Measurements from ENCODE around the gene DRGX.

DRGX gene

DNA sequence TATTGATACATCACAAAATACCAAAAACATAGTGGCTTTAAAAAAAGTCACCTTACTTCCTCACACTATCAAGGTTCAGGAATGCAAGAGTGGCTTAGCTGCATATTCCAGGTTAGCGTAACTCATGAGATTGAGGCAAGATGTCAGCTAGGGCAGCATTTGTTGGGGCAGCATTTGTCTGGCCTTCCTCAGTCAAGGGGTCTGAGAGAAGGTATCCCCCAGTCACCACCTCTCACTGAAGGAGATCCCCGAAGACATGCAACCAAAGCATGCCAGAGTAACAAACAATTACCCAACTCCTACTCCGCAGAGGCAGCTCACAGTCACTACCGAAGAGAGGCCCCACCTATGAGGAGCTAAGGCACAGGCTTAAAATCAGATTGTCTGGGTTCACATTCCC is 48.5 kb downstream of the DRGX start:
- Mint-ChIP-seq H3K9me3 (peaks cover 14% of the 10 kb centered on the region), H3K36me3 (ENCODE audit: low read depth) (peaks cover 6% of the 10 kb centered on the region), H3K4me1 (ENCODE audit: low read depth) (peaks cover 18% of the 10 kb centered on the region), H3K27me3 (peaks cover 22% of the 10 kb centered on the region), H3K27ac (no peak overlapping the region), H3K4me3 (no peak overlapping the region)
- intact Hi-C loops (cut with micrococcal nuclease) = no loop called here

- H3K4me1 Mint-ChIP-seq (ENCODE audit: low read depth) = no peaks in the 10 kb centered on the region
- H3K27ac Mint-ChIP-seq = no peak overlapping the region
- H3K4me3 Mint-ChIP-seq = no peak overlapping the region
- peaks cover 19% of the 10 kb centered on the region for H3K27me3 Mint-ChIP-seq
- H3K9me3 Mint-ChIP-seq = peaks cover 6% of the 10 kb centered on the region
- intact Hi-C loops (cut with micrococcal nuclease) = no loop called here
- H3K36me3 Mint-ChIP-seq (ENCODE audit: low read depth) = peaks cover 2% of the 10 kb centered on the region
Measured at GRCh38 chr10:49344840-49345239, 51.0 kb downstream of the DRGX start.

DNA sequence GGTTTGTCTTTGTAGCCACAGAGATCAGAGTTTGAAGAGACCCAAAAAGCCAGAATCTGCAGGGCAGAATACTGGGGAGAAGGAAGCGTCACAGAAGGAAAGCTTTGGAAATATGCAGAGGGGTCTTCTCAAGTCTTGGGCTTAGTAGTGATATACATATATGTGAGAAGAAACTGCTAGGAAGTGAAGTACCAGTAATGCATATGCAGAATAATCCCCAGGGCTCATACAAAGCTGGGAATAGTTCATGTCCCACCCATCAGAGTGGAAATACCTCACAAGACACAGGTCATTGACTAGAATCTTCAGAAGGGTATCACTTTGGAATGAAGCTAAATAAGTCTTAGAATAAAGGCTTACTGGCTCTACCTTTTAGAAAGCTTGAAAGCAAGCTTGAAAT is 57.3 kb downstream of the DRGX start:
- peaks cover 14% of the 10 kb centered on the region for H3K4me1 Mint-ChIP-seq (ENCODE audit: low read depth)
- no peaks in the 10 kb centered on the region for H3K36me3 Mint-ChIP-seq (ENCODE audit: low read depth)
- intact Hi-C loops (cut with micrococcal nuclease) = no loop called here
- no peak overlapping the region for H3K4me3 Mint-ChIP-seq
- peaks cover 15% of the 10 kb centered on the region for H3K27me3 Mint-ChIP-seq
- H3K9me3 Mint-ChIP-seq = peaks cover 16% of the 10 kb centered on the region
- H3K27ac Mint-ChIP-seq = no peak overlapping the region

- H3K27ac Mint-ChIP-seq = peak overlapping the region; percentile 11
- intact Hi-C loops (cut with micrococcal nuclease) = no loop called here
Measured at GRCh38 chr10:49335364-49335972, 60.4 kb downstream of the DRGX start.

GRCh38 chr10:49334964-49335363 is 60.9 kb downstream of the DRGX start:
- Mint-ChIP-seq H3K36me3 (ENCODE audit: low read depth) (no peaks in the 10 kb centered on the region), H3K27me3 (peaks cover 42% of the 10 kb centered on the region), H3K4me3 (no peak overlapping the region), H3K27ac (peak overlapping the region; percentile 11), H3K9me3 (peaks cover 16% of the 10 kb centered on the region), H3K4me1 (ENCODE audit: low read depth) (peaks cover 16% of the 10 kb centered on the region)
- intact Hi-C loops (cut with micrococcal nuclease) = no loop called here

More at GRCh38 chr10:49335364-49335972, 60.4 kb downstream of the DRGX start:
- H3K9me3 Mint-ChIP-seq = peaks cover 16% of the 10 kb centered on the region
- H3K4me3 Mint-ChIP-seq = no peak overlapping the region
- H3K4me1 Mint-ChIP-seq (ENCODE audit: low read depth) = peaks cover 14% of the 10 kb centered on the region
- H3K36me3 Mint-ChIP-seq (ENCODE audit: low read depth) = no peaks in the 10 kb centered on the region
- H3K27me3 Mint-ChIP-seq = peaks cover 37% of the 10 kb centered on the region

- Mint-ChIP-seq H3K4me3 (no peak overlapping the region), H3K36me3 (ENCODE audit: low read depth) (no peaks in the 10 kb centered on the region), H3K27me3 (peaks cover 43% of the 10 kb centered on the region), H3K27ac (no peak overlapping the region), H3K4me1 (ENCODE audit: low read depth) (peaks cover 31% of the 10 kb centered on the region), H3K9me3 (peaks cover 16% of the 10 kb centered on the region)
- intact Hi-C loops (cut with micrococcal nuclease) = no loop called here
Measured at GRCh38 chr10:49333192-49333591, 62.7 kb downstream of the DRGX start.

DNA sequence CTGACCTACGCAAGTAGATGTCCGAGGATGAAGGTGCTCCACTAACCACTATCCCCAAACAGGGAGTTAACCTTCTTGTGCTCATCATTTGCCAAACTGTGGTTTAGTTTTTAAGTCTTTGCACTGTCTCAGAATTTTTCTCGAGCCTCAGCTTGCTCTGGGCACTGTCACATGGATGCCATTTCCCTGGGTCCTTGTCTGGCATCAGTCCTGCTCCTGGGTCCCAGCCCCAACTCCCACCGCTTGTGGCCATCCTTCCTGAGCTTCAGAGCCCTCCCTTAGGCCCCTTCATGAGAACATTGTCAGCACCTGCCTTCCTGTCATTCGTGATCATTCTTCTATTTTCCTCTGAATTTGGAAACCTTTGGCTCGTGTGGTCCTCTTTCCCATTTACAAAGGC is 63.1 kb downstream of the DRGX start:
- Mint-ChIP-seq H3K4me1 (ENCODE audit: low read depth) (peaks cover 33% of the 10 kb centered on the region), H3K9me3 (peaks cover 16% of the 10 kb centered on the region), H3K27me3 (peaks cover 46% of the 10 kb centered on the region), H3K27ac (no peak overlapping the region), H3K36me3 (ENCODE audit: low read depth) (no peaks in the 10 kb centered on the region), H3K4me3 (no peak overlapping the region)
- intact Hi-C loops (cut with micrococcal nuclease) = no loop called here

DNA sequence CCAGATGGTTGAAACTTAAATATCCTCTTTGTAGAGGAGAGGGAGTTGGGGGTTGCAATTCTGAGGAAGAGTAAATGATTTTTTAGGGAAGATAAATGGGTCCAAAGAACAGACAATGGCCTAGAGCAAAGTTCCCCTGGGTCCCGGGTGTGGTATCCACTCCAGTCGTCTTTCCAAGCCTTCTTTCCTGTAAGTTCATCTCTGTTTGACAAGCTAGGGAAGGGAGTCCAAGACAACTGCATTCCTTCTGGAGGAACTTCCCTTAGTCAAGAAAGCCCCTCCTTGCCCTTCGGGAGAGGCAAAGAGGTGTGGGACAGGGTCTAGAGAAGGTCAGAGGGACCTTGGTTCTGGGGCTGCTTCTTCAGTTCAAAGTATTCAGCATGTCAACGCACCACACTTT is 63.6 kb downstream of the DRGX start:
- H3K4me1 Mint-ChIP-seq (ENCODE audit: low read depth) = peaks cover 38% of the 10 kb centered on the region
- intact Hi-C loops (cut with micrococcal nuclease) = no loop called here
- peaks cover 50% of the 10 kb centered on the region for H3K27me3 Mint-ChIP-seq
- no peak overlapping the region for H3K27ac Mint-ChIP-seq
- H3K9me3 Mint-ChIP-seq = peaks cover 16% of the 10 kb centered on the region
- no peak overlapping the region for H3K4me3 Mint-ChIP-seq
- H3K36me3 Mint-ChIP-seq (ENCODE audit: low read depth) = no peaks in the 10 kb centered on the region

GRCh38 chr10:49331431-49331830 is 64.5 kb downstream of the DRGX start:
- Mint-ChIP-seq H3K27me3 (peaks cover 57% of the 10 kb centered on the region), H3K9me3 (peaks cover 16% of the 10 kb centered on the region), H3K36me3 (ENCODE audit: low read depth) (no peaks in the 10 kb centered on the region), H3K4me1 (ENCODE audit: low read depth) (peaks cover 44% of the 10 kb centered on the region), H3K4me3 (no peak overlapping the region), H3K27ac (no peak overlapping the region)
- intact Hi-C loops (cut with micrococcal nuclease) = no loop called here

DNA sequence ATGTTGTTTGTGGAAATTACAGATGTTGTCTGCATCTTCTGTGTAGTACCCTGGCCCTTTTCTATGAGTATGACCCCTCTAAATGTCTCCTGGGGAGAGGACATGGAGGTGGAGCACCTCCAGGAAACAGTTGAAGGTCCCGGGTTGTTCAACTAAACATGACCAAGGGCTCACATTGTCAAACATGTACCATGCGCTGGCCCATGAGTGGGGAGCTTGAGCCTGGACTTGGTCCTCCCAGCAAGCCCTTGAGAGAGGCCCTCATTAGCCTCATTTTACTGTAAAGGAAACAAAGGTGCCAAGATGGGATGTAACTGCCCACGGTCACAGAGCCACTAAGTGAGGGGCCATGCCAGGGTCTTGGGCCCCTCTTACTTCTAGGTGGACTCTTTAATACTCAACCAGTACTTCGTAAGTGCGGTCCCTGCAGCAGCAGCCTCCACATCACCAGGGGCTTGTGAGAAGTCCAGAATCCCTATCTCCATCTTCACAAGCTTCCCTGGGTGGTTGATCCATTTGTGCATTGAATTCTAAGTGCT is 65.7 kb downstream of the DRGX start:
- peak overlapping the region; percentile 33 for H3K27ac Mint-ChIP-seq
- H3K4me3 Mint-ChIP-seq = no peak overlapping the region
- H3K27me3 Mint-ChIP-seq = peaks cover 65% of the 10 kb centered on the region
- peaks cover 6% of the 10 kb centered on the region for H3K9me3 Mint-ChIP-seq
- H3K4me1 Mint-ChIP-seq (ENCODE audit: low read depth) = peaks cover 37% of the 10 kb centered on the region
- H3K36me3 Mint-ChIP-seq (ENCODE audit: low read depth) = no peaks in the 10 kb centered on the region
- intact Hi-C loops (cut with micrococcal nuclease) = no loop called here

GRCh38 chr10:49329146-49329505 is 66.8 kb downstream of the DRGX start:
- intact Hi-C loops (cut with micrococcal nuclease) = no loop called here
- peaks cover 75% of the 10 kb centered on the region for H3K27me3 Mint-ChIP-seq
- H3K4me3 Mint-ChIP-seq = no peak overlapping the region
- no peaks in the 10 kb centered on the region for H3K36me3 Mint-ChIP-seq (ENCODE audit: low read depth)
- peak overlapping the region; percentile 58 for H3K27ac Mint-ChIP-seq
- peaks cover 40% of the 10 kb centered on the region for H3K4me1 Mint-ChIP-seq (ENCODE audit: low read depth)
- H3K9me3 Mint-ChIP-seq = no peaks in the 10 kb centered on the region

- Mint-ChIP-seq H3K9me3 (no peaks in the 10 kb centered on the region), H3K36me3 (ENCODE audit: low read depth) (no peaks in the 10 kb centered on the region), H3K27ac (peak overlapping the region; percentile 58), H3K4me3 (no peak overlapping the region), H3K4me1 (ENCODE audit: low read depth) (peaks cover 44% of the 10 kb centered on the region), H3K27me3 (peaks cover 75% of the 10 kb centered on the region)
- intact Hi-C loops (cut with micrococcal nuclease) = no loop called here
Measured at GRCh38 chr10:49328401-49329145, 67.3 kb downstream of the DRGX start.

DNA sequence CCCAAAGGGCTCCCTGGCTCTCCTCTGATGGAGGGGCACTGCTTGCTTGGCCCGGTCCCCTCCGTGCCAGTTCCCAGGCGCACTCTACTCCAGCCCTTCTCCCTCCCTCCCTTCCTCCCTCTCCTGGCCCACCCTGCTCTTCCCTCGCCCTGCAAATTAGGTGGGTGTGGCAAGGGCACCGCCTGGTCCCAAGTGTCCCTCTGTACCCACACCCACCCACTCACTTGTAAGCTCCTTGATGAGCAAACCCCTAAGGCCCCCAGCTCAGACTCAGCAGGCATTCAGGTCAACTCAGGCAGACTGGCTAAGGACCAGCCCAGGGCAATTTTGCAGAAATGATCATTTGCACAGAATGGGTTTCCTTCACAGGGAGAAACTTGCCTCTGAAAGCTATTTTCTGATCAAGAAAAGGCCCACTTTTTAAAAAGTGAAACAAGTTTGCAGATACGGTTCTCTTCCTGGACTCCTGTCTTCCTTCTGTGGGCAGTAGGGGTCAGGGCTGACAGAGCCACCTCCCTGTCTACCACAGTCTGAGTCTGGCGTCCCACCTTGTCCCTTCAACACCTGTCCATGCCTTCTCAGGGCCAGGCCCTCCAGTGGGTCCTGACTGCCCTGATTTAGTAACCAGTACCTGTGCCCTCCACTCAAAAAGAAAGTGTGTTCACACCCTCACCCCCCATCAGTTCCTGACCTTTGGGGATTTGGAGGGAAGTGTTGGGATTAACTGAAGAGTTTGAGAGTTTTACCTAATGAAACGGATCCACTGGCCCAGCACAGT is 68.7 kb downstream of the DRGX start:
- H3K27ac Mint-ChIP-seq = no peak overlapping the region
- no peaks in the 10 kb centered on the region for H3K36me3 Mint-ChIP-seq (ENCODE audit: low read depth)
- H3K27me3 Mint-ChIP-seq = peaks cover 75% of the 10 kb centered on the region
- intact Hi-C loops (cut with micrococcal nuclease) = no loop called here
- no peaks in the 10 kb centered on the region for H3K9me3 Mint-ChIP-seq
- peaks cover 52% of the 10 kb centered on the region for H3K4me1 Mint-ChIP-seq (ENCODE audit: low read depth)
- no peak overlapping the region for H3K4me3 Mint-ChIP-seq

All from dendritic cell treated with granulocyte-macrophage colony-stimulating factor and Interleukin-4, amounts not matched to agents 40 ng/mL and 50 ng/mL, for 4 days (primary cell).